ENCODE data around the gene ASAP3.

ASAP3 gene

GRCh38 chr1:23433122-23433521 is 50.9 kb downstream of the ASAP3 start:
- no peak for TF ChIP-seq CTCF (IDR thresholded peaks at IDR 0.05; ENCODE audit: control insufficient read depth, insufficient read depth, low read depth, low read length, missing control alignments)
- no peak for DNase-seq (ENCODE audit: low read depth)

DNA sequence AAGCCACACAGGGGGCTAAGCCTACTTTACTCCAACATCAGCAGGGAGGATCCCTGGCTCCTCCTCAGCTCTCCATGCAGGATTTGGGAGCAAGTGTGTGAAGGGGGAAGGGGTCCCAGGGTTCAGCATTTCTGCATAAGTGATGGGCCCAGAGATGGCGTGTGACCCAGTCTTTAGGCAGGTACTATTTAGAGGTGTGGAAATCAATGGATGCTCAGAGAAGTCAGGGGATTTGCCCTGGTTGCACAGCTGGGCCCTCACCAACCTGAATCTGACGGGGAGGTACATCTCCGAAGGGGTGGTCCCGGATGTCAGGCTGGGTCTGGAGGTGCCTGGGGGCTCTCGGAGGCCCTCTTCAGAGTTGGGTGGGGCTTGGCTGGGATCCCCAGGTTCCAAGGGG is 52.5 kb downstream of the ASAP3 start:
- no peak for TF ChIP-seq CTCF (IDR thresholded peaks at IDR 0.05; ENCODE audit: control insufficient read depth, insufficient read depth, low read depth, low read length, missing control alignments)
- no peak overlapping the region for H3K4me3 ChIP-seq (ENCODE audit: control insufficient read depth, low read depth, low read length)
- DNase-seq (ENCODE audit: low read depth): no peak

More at GRCh38 chr1:23433122-23433521, 50.9 kb downstream of the ASAP3 start:
- no peak overlapping the region for H3K4me3 ChIP-seq (ENCODE audit: control insufficient read depth, low read depth, low read length)

GRCh38 chr1:23430803-23431202 is 53.2 kb downstream of the ASAP3 start:
- no peak for DNase-seq (ENCODE audit: low read depth)
- no peak overlapping the region for H3K4me3 ChIP-seq (ENCODE audit: control insufficient read depth, low read depth, low read length)
- no peak for TF ChIP-seq CTCF (IDR thresholded peaks at IDR 0.05; ENCODE audit: control insufficient read depth, insufficient read depth, low read depth, low read length, missing control alignments)

DNA sequence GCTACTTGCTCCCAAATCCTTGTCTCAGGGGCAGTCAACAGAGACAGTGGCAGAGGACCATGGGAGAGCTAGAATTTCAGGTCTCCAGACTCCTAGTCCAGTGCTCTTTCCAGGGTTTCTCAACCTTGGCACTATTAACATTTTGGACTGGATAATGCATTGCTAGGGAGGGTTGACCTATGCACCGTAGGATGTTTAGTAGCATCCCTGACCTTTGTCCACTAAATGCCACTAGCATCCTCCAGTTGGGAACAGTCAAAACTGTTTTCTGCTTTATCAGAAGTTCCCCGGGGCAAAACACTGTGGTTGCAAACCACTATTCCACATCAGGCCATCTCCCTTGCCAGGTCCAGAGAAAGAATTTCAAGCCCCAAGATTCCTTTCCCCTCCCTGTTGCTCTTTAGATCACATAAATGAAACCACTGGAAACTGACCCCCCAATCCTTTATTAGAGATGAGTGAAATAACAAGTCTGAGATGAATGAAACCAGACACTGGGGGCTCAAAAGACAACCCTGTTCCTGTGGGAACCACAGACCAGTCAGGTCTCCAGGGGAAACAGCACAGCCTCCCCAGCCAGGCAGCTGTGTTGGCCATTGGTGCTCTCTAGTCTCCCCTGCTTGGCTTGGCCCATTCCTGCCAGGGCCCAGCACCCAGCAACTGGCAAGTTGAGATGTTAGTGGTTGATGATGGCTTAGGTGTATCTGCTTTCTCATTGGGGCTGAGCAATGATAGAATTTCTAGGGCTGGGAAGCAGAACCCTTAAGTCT is 55.7 kb downstream of the ASAP3 start:
- no peak for TF ChIP-seq CTCF (IDR thresholded peaks at IDR 0.05; ENCODE audit: control insufficient read depth, insufficient read depth, low read depth, low read length, missing control alignments)
- H3K4me3 ChIP-seq (ENCODE audit: control insufficient read depth, low read depth, low read length): no peak overlapping the region
- DNase-seq (ENCODE audit: low read depth): peak; percentile 46

- no peak overlapping the region for H3K4me3 ChIP-seq (ENCODE audit: control insufficient read depth, low read depth, low read length)
- no peak for TF ChIP-seq CTCF (IDR thresholded peaks at IDR 0.05; ENCODE audit: control insufficient read depth, insufficient read depth, low read depth, low read length, missing control alignments)
- no peak for DNase-seq (ENCODE audit: low read depth)
Observed at GRCh38 chr1:23427550-23427949, 56.4 kb downstream of the ASAP3 start.

DNA sequence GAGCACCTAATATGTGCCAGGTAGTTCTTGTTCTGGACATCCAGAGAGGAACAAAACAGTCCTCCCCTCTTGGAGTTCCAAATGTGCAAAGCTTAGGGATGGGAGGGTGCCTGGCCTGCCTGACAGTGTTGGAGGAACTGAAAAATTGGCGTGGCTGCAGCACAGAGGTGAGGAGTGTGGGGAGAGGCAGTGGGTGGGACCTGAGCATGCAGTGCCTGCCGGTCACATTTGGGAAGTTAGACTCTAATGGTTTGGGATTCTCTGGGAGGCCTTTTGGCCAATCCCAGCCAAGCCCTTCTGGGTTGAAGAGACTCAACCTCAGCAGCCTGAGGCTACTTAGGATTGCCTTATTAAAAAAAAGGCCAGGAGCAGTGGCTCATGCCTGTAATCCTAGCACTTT is 57.2 kb downstream of the ASAP3 start:
- DNase-seq (ENCODE audit: low read depth): no peak
- H3K4me3 ChIP-seq (ENCODE audit: control insufficient read depth, low read depth, low read length): no peak overlapping the region
- no peak for TF ChIP-seq CTCF (IDR thresholded peaks at IDR 0.05; ENCODE audit: control insufficient read depth, insufficient read depth, low read depth, low read length, missing control alignments)

All from AG09309 (cell line).